HTR-8/SVneo (cell line): ENCODE results near the gene NBR1.
A peak's percentile ranks its signal among the peaks of the same experiment; 100 is the strongest.
"Not testable (repeated sequence)": the region's sequence is repeated elsewhere in the genome, so short reads cannot be mapped to it uniquely, and the experiment has no call there.

Experiments used
- DNase-seq: peaks from one replicate; pipeline ENCODE4 v3.0.0; 2011; ENCODE audit warnings: low spot score, mixed read lengths; ENCODE audit not compliant: insufficient read length
- FAIRE-seq: peaks from 2 replicates; lab custom pipeline; 2011; peaks lifted over from hg19 to GRCh38; lab: Jason Lieb, UNC

Gene NBR1

GRCh38 chr17:43211480-43212402, 40.7 kb downstream of the NBR1 start, which contains the start of gene TMEM106A:
Gene TMEM106A, plus strand, starts transcription at chr17:43211875. Its CDS starts 1,167 bp downstream, at chr17:43213042.
- peak; percentile 97 for DNase-seq
- FAIRE-seq: peak; percentile 71

GRCh38 chr17:43212641-43213490, 41.9 kb downstream of the NBR1 start:
- no peak for FAIRE-seq
- no peak for DNase-seq

GRCh38 chr17:43213545-43213944, 42.5 kb downstream of the NBR1 start:
- FAIRE-seq (no peak), DNase-seq (no peak)

- FAIRE-seq (no peak), DNase-seq (no peak)
Measured at GRCh38 chr17:43215341-43215740, 44.3 kb downstream of the NBR1 start.

- DNase-seq (no peak), FAIRE-seq (no peak)
Measured at GRCh38 chr17:43216369-43216761, 45.4 kb downstream of the NBR1 start.

- DNase-seq (no peak), FAIRE-seq (no peak)
Measured at GRCh38 chr17:43216762-43217613, 46.0 kb downstream of the NBR1 start.

- FAIRE-seq (no peak), DNase-seq (no peak)
Measured at GRCh38 chr17:43217614-43218087, 46.6 kb downstream of the NBR1 start.

- FAIRE-seq: no peak
- no peak for DNase-seq
Measured at GRCh38 chr17:43219001-43219400, 48.0 kb downstream of the NBR1 start.

- DNase-seq: no peak
- FAIRE-seq: no peak
Measured at GRCh38 chr17:43219746-43220380, 48.8 kb downstream of the NBR1 start.

GRCh38 chr17:43220511-43221125, 49.6 kb downstream of the NBR1 start:
- FAIRE-seq (no peak), DNase-seq (no peak)

- DNase-seq (no peak), FAIRE-seq (peak; percentile 23)
Measured at GRCh38 chr17:43224146-43224705, 53.2 kb downstream of the NBR1 start.

GRCh38 chr17:43226393-43226792, 55.4 kb downstream of the NBR1 start:
- FAIRE-seq: no peak

GRCh38 chr17:43228020-43228782, 57.2 kb downstream of the NBR1 start, which contains the start of gene CCDC200:
Gene CCDC200, minus strand, starts transcription at chr17:43228623. Its CDS starts 69 bp downstream, at chr17:43228554.
- FAIRE-seq: not testable (repeated sequence)

More at GRCh38 chr17:43226393-43226792, 55.4 kb downstream of the NBR1 start:
- DNase-seq: no peak

GRCh38 chr17:43231205-43232020, 60.4 kb downstream of the NBR1 start:
- not testable (repeated sequence) for DNase-seq, FAIRE-seq

More at GRCh38 chr17:43228020-43228782, 57.2 kb downstream of the NBR1 start, which contains the start of gene CCDC200:
- DNase-seq: not testable (repeated sequence)

- not testable (repeated sequence) for FAIRE-seq, DNase-seq
Measured at GRCh38 chr17:43232021-43232699, 61.1 kb downstream of the NBR1 start.

- FAIRE-seq: not testable (repeated sequence)
Measured at GRCh38 chr17:43233263-43233662, 62.2 kb downstream of the NBR1 start.

More at GRCh38 chr17:43233263-43233662, 62.2 kb downstream of the NBR1 start:
- not testable (repeated sequence) for DNase-seq
